Effector memory CD4-positive, alpha-beta T cell (primary cell): Measurements from ENCODE around the gene NTMT1.
"Not testable (repeated sequence)": the region's sequence is repeated elsewhere in the genome, so short reads cannot be mapped to it uniquely, and the experiment has no call there.

ENCODE experiments used
- DNase-seq, 3 donors: peaks; one replicate each; pipeline ENCODE4 v3.0.0-alpha.2; 2020
- H3K27ac ChIP-seq: 2 replicates; pipeline ENCODE4 v1.7.0; 2013; ENCODE audit warnings: mild to moderate bottlenecking, low read length, moderate library complexity; ENCODE audit not compliant: insufficient read depth, poor library complexity, severe bottlenecking
- H3K27me3 ChIP-seq: replicated peaks from 2 replicates; pipeline ENCODE4 v1.7.0; 2013; ENCODE audit warnings: mild to moderate bottlenecking, low read length; ENCODE audit not compliant: insufficient read depth, control insufficient read depth, poor library complexity, severe bottlenecking
- H3K36me3 ChIP-seq: 2 replicates; pipeline ENCODE4 v1.7.0; 2013; ENCODE audit warnings: mild to moderate bottlenecking, low read length, moderate library complexity; ENCODE audit not compliant: control insufficient read depth, insufficient read depth
- H3K4me1 ChIP-seq: 2 replicates; pipeline ENCODE4 v1.7.0; 2013; ENCODE audit warnings: low read length, mild to moderate bottlenecking; ENCODE audit not compliant: control insufficient read depth, insufficient read depth, poor library complexity, severe bottlenecking
- H3K4me3 ChIP-seq: 2 replicates; pipeline ENCODE4 v1.7.0; 2013; ENCODE audit warnings: low read length, low read depth, mild to moderate bottlenecking; ENCODE audit not compliant: insufficient read depth, poor library complexity, severe bottlenecking
- H3K9me3 ChIP-seq: 2 replicates; pipeline ENCODE4 v1.7.0; 2013; ENCODE audit warnings: mild to moderate bottlenecking, low read length, moderate library complexity; ENCODE audit not compliant: control insufficient read depth

Gene NTMT1

GRCh38 chr9:129586245-129586644 lies 39.7 kb upstream of the NTMT1 start:
- Histone ChIP-seq H3K27me3 (no peaks in the 10 kb centered on the region), H3K4me1 (peaks cover 20% of the 10 kb centered on the region), H3K27ac (no peak overlapping the region), H3K9me3 (no peaks in the 10 kb centered on the region), H3K36me3 (no peaks in the 10 kb centered on the region), H3K4me3 (no peak overlapping the region)
- no peak for DNase-seq

- peak in 1 of 3 donors; percentile 22 for DNase-seq
- no peaks in the 10 kb centered on the region for H3K27me3 ChIP-seq
- H3K27ac ChIP-seq, result no peak overlapping the region
- peaks cover 20% of the 10 kb centered on the region for H3K4me1 ChIP-seq
- no peak overlapping the region for H3K4me3 ChIP-seq
- H3K36me3 ChIP-seq, result no peaks in the 10 kb centered on the region
- no peaks in the 10 kb centered on the region for H3K9me3 ChIP-seq
Observed at GRCh38 chr9:129586685-129587084, 39.3 kb upstream of the NTMT1 start.

- Histone ChIP-seq H3K4me3 (no peak overlapping the region), H3K27me3 (no peaks in the 10 kb centered on the region), H3K9me3 (no peaks in the 10 kb centered on the region), H3K27ac (no peak overlapping the region), H3K4me1 (peaks cover 20% of the 10 kb centered on the region), H3K36me3 (no peaks in the 10 kb centered on the region)
- DNase-seq, result no peak
Observed at GRCh38 chr9:129587487-129588262, 38.3 kb upstream of the NTMT1 start.

GRCh38 chr9:129590466-129590865 lies 35.5 kb upstream of the NTMT1 start:
- no peak overlapping the region for H3K27ac ChIP-seq
- H3K27me3 ChIP-seq, result no peaks in the 10 kb centered on the region
- no peak for DNase-seq
- no peaks in the 10 kb centered on the region for H3K4me1 ChIP-seq
- H3K36me3 ChIP-seq, result no peaks in the 10 kb centered on the region
- no peaks in the 10 kb centered on the region for H3K9me3 ChIP-seq
- H3K4me3 ChIP-seq, result no peak overlapping the region

- H3K27ac ChIP-seq, result no peak overlapping the region
- H3K4me3 ChIP-seq, result no peak overlapping the region
- H3K27me3 ChIP-seq, result no peaks in the 10 kb centered on the region
- H3K9me3 ChIP-seq, result no peaks in the 10 kb centered on the region
- H3K36me3 ChIP-seq, result no peaks in the 10 kb centered on the region
- no peak for DNase-seq
- peaks cover 4% of the 10 kb centered on the region for H3K4me1 ChIP-seq
Observed at GRCh38 chr9:129591916-129592315, 34.0 kb upstream of the NTMT1 start.

- not testable (repeated sequence) for H3K27me3 ChIP-seq, H3K9me3 ChIP-seq, H3K27ac ChIP-seq, H3K4me3 ChIP-seq, DNase-seq, H3K36me3 ChIP-seq
- peaks cover 12% of the 10 kb centered on the region for H3K4me1 ChIP-seq
Observed at GRCh38 chr9:129592790-129593189, 33.2 kb upstream of the NTMT1 start.

GRCh38 chr9:129594632-129595031 lies 31.3 kb upstream of the NTMT1 start:
- no peak for DNase-seq
- Histone ChIP-seq H3K27ac (no peak overlapping the region), H3K4me1 (peaks cover 19% of the 10 kb centered on the region), H3K36me3 (no peaks in the 10 kb centered on the region), H3K4me3 (no peak overlapping the region), H3K9me3 (no peaks in the 10 kb centered on the region), H3K27me3 (no peaks in the 10 kb centered on the region)

GRCh38 chr9:129595311-129595741 lies 30.6 kb upstream of the NTMT1 start:
- H3K27ac ChIP-seq, result no peak overlapping the region
- DNase-seq, result no peak

GRCh38 chr9:129595903-129596540 lies 29.9 kb upstream of the NTMT1 start:
- H3K27ac ChIP-seq, result no peak overlapping the region
- no peak for DNase-seq
- H3K4me1 ChIP-seq, result peaks cover 19% of the 10 kb centered on the region
- H3K9me3 ChIP-seq, result no peaks in the 10 kb centered on the region
- no peaks in the 10 kb centered on the region for H3K36me3 ChIP-seq
- no peaks in the 10 kb centered on the region for H3K27me3 ChIP-seq
- H3K4me3 ChIP-seq, result no peak overlapping the region

More at GRCh38 chr9:129595311-129595741, 30.6 kb upstream of the NTMT1 start:
- Histone ChIP-seq H3K27me3 (no peaks in the 10 kb centered on the region), H3K36me3 (no peaks in the 10 kb centered on the region), H3K4me1 (peaks cover 19% of the 10 kb centered on the region), H3K4me3 (no peak overlapping the region), H3K9me3 (no peaks in the 10 kb centered on the region)

- no peaks in the 10 kb centered on the region for H3K36me3 ChIP-seq
- no peaks in the 10 kb centered on the region for H3K27me3 ChIP-seq
- H3K4me1 ChIP-seq, result peaks cover 19% of the 10 kb centered on the region
- DNase-seq, result no peak
- no peak overlapping the region for H3K27ac ChIP-seq
- H3K4me3 ChIP-seq, result no peak overlapping the region
- no peaks in the 10 kb centered on the region for H3K9me3 ChIP-seq
Observed at GRCh38 chr9:129596541-129597331, 29.2 kb upstream of the NTMT1 start.
